GM21390 (cell line): ENCODE data around the gene RPP25L.

Experiments used
- ATAC-seq: cut with Tn5 transposase; IDR thresholded peaks from one replicate; pipeline ENCODE4 v1.9.1; 2021; ENCODE audit not compliant: unreplicated experiment

Gene RPP25L

DNA sequence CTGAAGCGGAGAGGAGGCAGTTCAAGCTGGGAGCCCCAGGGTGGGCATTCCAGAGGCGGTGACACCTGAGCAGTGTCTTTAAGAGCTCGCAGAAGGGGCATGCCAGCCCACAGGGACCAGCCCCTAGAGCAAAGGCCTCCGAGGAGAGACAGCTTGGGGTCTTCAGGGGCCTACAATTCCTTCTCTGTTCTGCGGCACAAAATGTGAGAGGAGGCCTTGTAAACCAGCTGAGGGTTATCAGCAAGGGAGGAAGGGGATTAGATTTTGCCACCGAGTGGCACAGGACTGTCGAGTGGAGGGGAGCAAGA is 26.2 kb upstream of the RPP25L start:
- no peak for ATAC-seq

DNA sequence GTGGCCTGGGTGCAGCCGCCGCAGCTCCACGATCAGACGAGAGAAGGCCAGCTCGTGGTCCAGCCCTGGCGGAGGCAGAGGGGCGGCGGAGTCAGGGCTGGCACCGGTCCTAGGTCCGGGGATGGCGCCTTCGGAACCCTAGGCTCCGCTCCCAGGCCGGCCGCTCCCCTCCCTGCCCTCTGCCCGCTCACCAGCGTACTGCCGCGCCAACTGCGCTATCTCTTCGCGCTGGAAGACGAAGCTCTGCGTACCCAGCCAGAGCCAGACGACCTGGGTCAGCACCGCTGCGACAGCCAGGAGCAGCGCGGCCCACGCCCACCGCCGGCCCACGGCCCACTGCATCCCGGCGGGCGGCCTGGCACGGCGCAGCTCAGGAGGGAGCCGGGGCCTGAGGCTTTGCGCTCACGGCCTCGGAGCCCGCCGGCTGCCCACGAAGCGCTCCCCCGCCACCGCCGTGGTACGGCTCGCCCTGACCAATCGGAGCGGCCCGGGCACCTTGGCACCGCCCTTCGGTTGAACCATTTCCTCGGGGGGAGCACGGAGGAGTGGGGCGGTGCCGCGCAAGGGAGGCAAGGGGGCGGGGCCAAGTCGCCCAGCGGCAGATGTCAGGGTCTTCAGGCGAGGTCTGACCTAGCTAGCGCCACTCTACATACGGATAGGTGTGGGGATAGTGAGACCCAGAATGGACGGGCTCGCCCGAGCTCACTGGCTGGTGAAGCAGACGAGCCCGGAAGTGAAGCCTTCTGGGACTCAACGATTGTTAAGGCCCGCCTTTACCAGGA is 25.6 kb upstream of the RPP25L start, which contains the start of gene SIGMAR1:
Gene SIGMAR1 (minus strand): TSS at position 432 of the 782 bp plus-strand sequence. CDS start 90 bp downstream, at position 342.
- peak; percentile 83 for ATAC-seq

DNA sequence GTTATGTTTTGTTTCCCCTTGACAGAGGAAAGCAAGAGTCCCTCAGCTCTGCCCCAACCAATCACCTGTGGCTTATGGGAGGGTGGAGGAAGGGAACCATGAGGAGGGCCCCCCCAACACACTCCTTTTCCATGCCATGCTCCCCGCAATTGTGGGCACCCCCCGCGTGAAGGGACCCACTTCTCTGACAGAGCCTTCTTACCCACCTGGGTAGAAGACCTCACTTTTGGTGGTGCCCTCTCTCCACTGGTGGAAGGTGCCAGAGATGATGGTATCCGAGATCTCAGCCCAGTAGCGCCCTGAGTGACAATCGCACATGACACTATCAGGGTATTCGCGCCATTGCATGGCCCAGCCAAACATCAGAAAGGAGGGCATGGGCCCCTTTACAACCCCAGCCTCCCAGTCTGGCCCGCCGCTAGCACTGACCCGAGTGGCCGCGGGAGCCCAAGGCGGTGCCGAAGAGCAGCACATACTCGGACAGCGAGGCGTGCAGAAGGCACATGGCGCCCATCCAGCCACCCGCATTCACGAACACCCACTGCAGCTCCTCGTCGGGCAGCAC is 25.0 kb upstream of the RPP25L start:
- no peak for ATAC-seq

DNA sequence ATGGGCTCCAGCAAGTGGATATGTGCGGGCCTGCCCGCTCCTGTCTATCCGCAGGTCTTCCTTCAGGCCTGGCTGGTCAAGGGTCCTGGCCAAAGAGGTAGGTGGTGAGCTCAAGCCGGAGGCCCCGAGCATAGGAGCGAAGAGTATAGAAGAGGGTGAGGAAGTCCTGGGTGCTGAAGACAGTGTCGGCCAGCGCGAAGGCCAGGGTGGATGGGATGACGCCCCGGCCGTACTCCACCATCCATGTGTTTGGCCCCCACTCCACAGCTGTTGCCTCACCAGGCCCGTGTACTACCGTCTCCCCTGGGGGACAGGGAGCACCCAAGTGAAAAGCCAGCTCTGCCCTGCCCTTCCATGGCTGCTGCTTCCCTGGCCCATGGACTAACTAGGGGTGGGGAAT is 23.7 kb upstream of the RPP25L start:
- no peak for ATAC-seq

DNA sequence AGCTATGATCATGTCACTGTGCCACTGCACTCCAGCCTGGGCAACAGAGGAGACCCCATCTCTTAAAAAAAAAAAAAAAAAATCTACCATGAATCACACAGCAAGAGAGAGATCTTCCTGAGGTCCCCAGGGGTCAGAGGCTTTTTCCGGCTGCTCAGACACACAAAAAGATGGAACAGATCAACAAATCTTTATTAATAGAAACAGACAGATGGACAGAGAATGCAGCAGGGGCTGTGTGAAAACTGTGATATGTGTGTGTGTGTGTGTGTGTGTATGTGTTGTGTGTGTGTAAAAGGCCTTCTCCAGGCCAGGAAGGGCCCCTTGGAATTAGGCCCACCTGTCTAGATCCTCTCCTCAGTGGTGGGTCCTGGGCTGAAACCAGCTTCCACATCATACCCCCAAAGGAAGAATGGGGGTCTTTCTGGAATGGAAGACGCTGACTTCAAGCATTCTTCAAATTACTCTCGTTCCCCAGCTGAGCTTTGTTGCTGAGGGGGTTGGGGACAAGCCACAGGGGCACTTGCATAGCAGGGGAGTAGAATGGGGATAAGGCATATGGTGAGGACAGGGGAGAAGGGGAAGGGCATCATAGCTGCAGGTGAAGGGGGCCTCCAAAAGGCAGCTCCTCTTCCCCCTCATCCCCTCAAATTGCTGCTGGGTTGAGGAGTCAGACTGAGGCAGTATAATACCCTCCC is 22.8 kb upstream of the RPP25L start:
- no peak for ATAC-seq

DNA sequence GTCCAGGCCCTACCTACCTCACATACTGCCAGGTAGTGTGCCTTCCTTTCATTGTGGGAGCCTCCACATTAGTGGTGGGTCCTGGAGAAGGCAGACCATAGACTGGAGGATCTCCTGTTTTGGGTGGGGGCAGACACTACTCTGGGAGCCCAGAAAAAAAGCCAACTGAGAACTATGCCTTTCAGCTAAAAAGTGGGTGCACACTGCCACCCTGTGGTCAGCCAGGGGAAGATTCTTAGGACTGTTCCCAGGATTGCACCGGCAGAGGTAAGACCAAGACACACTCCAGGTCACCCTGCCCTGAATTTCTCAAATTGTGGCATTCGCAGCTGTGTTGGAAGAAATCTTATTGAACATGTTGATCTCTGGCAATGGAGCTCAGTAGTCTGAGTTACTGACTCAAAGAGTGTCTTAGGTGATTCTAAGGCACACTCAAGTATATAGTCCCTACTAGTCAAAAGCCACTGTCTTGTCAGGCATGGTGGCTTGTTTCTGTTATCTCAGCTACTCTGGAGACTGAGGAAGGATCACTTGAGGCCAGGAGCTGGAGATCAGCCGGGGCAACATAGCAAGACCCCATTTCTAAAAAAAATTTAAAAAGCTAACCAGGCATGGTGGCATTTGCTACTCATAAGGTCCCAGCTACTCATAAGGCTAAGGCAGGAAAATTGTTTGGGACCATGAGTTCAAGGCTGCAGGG is 22.1 kb upstream of the RPP25L start:
- no peak for ATAC-seq

DNA sequence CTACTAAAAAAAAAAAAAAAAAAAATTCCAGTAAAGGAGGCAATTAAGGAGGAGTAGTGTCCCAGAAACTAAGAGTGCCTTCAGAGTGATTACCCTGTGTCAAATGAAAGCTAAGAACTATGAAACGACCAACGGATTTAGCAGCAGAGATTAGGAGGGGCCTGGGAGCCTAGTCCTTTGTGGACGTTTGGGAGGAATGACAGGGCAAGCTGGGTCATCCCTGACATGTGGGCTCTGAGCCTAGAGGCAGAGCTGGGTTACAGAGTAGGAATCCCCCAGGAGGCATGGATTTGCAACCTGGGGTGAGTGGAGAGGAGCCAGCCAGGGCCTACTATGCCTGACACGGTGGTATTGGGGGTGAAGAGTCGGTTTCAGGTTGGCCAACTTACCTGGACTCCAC is 21.3 kb upstream of the RPP25L start:
- no peak for ATAC-seq

DNA sequence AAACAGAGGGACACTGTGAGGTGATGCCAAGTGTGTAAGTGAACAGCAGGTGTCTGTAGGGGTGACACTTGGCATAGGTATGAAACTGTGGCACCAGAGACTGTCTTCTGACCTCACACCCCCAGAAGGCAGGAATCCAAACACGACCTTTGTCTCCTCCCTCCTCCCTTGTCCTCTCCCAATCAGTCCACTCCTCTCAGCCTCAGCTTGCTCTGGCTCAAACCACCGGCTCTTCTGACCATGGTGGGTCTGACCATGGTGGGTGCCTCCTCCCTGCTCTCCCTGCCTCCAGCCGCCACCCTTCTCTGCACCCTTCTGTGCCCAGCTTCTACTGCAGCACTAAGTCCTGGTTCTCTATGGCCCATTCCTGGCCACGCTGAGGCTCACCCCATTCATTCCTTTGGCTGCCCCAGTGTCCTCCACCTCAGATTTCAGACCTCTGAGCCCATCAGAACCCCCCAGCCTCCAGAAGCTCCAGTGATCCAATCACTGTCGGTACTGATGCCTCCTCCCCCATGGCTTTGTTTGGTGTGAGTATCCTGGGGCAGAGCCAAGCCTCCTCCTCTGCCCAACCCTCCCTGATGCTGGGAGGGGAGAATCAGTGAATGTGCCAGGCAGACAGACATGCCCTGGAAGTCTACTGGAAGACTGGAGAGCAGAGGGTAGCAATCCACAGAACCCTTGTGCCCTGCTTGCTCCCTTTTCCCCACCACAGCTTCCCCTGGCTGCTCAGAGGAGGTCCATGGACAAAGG is 18.7 kb upstream of the RPP25L start:
- ATAC-seq = no peak

DNA sequence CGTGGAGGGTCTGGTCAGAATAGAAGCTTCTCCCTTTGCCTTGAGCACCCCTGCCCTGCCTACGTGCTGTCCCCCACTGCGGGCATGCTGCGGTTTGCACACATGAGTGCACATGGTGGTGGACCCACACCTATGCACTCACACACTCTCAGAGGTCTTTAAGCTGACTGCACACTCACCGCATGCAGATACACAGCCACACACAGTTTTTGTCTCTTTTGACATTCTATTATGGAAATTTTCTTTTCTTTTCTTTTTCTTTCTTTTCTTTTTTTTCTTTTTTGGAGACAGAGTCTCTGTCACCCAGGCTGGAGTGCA is 17.6 kb upstream of the RPP25L start:
- no peak for ATAC-seq

DNA sequence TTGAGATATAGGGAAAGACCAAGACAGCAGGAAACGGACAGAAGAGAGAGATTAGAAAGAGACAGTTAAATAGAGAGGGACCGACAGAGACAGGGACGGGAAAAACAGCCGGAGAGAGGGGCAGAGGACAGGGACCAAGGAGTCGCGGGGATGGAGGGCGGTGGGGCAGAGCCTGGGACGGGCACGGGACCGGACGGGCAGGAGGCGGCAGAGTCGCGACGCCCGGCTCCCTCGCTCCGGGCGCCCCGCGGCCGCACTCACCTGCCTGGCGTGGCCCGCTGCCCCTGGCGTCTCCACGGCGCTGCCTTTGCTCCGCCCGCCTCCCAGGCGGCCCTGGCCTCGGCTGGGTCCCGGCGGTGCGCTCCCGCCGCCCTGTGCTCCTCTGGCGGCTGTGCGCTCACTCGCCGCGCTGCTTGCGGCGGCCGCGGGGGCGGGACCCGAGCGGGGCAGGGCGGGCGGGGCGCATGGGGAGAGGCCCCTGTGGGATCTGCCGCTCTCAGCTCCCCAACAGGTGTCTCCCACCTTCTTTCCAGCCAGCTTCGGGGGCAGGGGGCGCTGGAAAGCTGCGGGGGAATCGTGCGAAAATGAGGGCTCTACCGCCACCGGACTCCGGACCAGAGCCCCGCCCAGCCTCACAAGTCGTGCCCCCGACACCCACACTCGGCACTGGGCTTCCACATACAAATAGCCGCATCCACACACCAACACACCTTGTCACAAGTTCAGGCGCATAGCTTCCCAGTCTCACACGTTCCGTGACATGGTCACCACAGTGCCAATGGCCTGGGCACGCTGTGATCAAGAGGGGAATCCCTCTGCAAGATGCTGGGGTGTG is 17.0 kb upstream of the RPP25L start, which contains the start of gene ARID3C:
Gene ARID3C (minus strand): TSS at position 411 of the 835 bp plus-strand sequence. CDS start 1,052 bp downstream, outside the sequence.
- ATAC-seq = no peak

DNA sequence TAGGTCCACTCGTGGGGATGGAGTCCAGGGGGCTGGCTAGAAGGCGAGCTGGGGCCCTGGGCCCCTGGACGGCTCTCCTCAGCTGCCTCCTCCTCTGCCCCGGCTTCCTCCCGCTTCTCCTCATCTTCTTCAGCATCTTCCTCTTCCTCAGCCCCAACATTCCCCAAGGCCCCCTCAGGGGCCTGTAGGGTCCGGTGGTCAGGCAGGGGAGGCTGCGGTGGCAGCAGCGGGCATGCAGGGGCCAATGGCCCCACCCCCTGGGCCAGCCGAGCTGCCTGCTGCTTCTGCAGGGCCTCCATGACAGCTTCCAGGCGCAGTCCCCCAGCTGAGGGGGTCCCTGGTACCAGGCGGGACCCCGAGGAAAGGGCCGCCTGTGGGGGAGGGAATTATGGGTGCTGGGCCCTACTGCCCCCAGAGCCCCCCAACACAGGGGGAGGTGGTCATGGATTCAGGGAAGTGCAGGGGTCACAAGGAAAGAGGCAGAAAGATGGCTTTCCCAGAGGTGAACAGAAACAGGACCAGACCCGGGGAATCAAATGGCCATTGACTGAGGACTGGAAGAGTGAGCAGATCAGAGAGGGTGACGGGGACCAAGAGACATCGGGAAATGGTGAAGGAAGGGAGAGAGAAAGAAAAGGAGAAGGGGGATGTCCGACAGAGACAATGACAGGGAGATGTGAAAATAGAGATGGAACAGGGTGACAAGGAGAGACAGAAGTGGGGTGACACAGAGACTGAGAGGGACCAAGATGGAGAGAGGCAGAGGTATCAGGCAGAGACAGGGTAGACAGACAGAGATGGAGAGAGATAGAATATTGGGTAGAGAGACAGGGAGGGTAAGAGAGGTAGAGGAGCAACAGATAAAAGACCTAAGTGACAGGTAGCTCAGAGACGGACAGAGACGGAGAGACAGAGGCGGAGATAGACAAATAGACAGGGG is 16.1 kb upstream of the RPP25L start:
- ATAC-seq = no peak

DNA sequence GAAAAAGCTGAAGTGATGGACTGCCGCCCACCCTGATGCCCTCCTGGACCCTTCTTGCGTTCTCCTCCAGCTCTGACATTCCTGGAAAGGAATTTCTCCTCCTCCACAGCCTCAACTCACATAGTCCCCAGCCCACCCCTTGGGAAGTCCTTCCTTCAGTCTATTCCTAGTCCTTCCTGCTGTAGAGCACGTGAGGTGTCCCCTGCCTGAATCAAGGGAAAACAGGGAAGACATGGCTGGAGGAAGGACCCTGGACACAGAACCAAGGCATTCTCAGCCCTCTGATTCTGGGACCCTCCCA is 13.2 kb upstream of the RPP25L start:
- ATAC-seq = no peak

DNA sequence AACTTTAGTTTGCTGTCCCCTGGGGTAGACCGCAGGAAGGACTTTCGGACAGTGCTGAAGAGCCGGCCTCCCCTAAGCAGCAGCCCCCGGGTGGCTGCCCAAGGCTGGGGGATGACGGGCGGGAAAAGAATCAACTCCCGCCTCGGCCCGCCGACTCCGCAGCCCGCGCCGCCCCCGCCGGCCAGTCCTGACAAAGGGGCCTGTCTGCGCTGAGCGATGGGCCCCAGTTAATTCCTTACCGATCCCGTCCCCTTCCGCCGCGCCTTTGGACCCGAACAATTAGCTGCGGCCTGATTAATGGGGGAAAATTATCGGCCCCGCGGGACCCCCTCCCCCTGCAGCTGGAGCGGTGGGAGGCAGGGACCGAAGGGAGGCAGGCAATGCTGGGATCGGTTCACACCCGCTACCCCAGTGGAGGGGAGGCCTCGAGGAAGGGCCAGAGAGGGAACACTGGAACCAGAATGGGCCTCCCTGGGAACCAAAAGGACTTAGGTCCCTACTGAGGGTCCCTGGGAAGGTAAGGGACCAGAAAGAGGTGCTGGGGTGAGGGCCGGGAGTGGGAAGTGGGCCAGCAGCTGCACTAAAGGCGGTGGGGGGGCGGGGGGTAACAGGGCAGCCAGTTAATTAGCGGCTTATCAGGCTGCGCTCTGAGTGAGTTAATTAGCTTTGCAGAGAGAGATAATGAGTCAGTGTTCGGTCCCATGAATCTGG is 12.7 kb upstream of the RPP25L start:
- ATAC-seq = no peak

DNA sequence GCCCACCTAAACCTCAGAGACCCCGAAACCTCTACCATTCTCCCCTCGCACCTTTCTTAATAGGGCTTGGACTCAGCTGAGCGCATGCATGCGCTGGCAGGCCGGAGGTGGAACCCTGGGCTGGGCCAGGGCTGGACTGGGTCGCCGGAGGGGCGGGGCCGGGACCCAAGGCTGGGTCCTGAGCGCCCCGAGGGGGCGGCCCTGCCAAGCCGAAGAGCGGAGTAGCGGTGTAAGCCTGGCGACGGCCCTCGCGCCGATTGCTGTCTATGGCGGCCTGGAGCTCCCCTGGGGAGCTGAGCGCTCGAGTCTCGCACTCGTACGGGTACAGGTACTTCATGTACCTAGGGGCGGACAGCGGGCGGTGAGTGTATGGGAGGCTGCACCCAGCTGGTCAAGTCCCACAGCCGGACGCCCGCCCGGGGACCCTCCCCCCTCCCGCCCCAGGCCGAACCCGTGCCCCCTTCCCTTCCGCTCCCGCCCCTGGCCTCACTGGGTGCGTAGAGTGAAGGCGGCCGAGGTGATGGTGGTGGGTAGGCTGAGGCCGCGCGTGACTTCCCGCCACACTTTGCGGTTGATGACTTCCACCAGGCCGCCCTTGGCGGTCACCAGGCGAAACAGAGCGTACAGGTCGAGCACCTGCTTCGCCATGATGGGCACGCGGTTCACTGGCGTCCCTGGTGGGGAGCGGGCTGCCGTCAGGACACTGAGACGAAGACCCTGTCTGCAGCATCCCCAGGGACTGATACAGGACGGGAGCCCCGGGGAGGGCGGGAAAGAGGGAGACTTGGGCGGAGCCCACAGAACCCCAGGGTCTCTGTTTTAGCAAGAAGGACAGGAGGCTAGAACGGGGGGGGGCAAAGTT is 11.7 kb upstream of the RPP25L start:
- ATAC-seq = no peak

DNA sequence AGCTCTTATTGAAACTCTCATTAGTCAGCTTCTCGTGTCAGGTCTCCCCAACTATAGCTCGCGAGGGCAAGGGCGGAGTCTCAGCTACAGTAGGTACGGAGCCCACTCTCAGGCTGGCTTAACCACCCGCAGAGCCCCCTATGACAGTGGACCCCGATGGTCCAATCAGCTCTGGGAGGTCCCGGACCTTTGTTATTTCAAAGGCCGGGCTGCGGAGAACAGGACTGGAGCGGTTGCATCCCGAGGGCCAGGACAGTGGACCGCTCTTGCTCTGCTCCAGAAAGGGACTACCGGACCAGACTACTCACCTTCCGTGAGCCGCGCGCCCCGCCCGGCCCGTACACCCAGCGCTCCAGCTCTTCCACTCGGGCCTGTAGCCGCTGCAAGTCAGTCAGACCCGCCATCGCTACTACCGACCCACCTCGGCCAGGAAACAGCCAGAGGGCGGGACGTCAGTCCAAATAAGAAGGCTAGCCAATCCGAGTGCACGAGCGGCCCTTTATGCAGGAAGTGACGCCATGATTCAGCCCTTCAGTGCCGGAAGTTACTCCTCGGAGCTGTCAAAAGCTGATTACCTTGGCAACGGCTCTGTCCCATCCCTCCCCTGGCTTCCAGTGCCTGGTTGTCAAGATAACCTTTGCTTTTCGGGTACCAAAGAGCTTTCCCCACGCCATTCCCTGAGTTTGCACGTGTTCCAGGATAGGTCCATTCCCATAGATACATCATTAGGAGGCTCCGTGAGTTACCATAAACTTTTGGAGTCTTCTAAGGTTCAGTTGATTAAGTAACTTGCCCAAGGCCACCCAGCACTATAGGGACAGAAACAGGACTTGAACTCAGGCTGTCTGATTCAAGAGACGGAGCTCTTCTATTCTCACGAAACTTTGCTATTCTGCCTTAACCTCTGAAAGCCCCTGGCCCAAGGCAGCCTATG is 8.4 kb upstream of the RPP25L start, which contains the start of gene DCTN3:
Gene DCTN3 (minus strand): TSS at position 435 of the 934 bp plus-strand sequence. CDS start 31 bp downstream, at position 404.
- peak; percentile 100 for ATAC-seq

DNA sequence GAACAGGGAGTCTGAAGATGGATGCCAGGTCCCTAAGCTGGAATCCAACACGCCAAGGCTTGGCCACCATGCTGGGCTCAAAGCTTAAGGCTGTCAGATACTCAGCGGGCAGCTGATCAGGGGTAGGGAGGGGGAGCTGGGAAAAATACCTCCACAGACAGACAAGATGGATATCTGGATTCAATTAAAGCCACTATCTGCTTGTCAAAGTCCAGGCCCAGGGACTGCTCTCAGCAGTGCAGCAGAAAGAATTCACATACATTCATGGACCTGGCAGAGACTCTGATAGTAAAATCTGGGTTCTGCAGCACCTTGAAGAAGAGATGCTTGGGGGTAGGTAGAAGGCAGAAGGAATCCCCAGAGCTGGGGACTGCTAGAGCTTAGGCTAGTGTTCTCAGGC is 3.2 kb upstream of the RPP25L start:
- no peak for ATAC-seq
